Endothelial cell of umbilical vein (primary cell): ENCODE measurements around the gene CDK15. TPM values are rescaled to one million over a fixed set of nuclear protein-coding genes. Genes with fewer than 3 reads are reported as not detected.

ENCODE experiments used
- BruUV-seq: library from RNA; stranded (reverse); fragments of 400-500 nt; replicated peaks from 2 replicates; lab custom pipeline; 2021; lab: Mats Ljungman, UMichigan
- CTCF ChIA-PET: fragments of 300-600, 350-600 bp; sonication (Branson Sonifier 250); formaldehyde crosslinking; loops from one replicate; lab custom pipeline; 2021; ENCODE audit warnings: antibody characterized with exemption, inconsistent platforms; lab: Charles Lee
- POLR2A ChIA-PET: fragments of 300-600, 350-600 bp; sonication (Branson Sonifier 250); formaldehyde crosslinking; loops from one replicate; lab custom pipeline; 2021; ENCODE audit warnings: antibody characterized with exemption, inconsistent platforms; lab: Charles Lee
- DNase-seq: peaks from one replicate; pipeline ENCODE4 v3.0.0-alpha.2; 2011; ENCODE audit warnings: low read depth, low spot score
- FAIRE-seq: peaks from 2 replicates; lab custom pipeline; 2011; peaks lifted over from hg19 to GRCh38; lab: Jason Lieb, UNC
- H2AFZ ChIP-seq: 2 replicates; pipeline ENCODE4 v1.6.0; 2012; ENCODE audit warnings: low read depth, low read length, control low read depth, inconsistent platforms
- H3K27ac ChIP-seq: 2 replicates; pipeline ENCODE4 v1.5.1; 2011; ENCODE audit warnings: low read depth, mild to moderate bottlenecking, control low read depth, low read length, moderate library complexity; ENCODE audit not compliant: insufficient read depth
- H3K27me3 ChIP-seq, 2 experiments: 2 replicates each; pipeline versions ENCODE4 v1.6.0 to v1.6.1; 2011; ENCODE audit warnings: low read length in 2 of 2, mixed read lengths in 1 of 2; ENCODE audit not compliant: control insufficient read depth in 2 of 2, insufficient read depth in 2 of 2
- H3K36me3 ChIP-seq, 2 experiments: 2 replicates in 1 of 2; 3 replicates in 1 of 2; pipeline ENCODE4 v1.5.1; 2011; ENCODE audit warnings: low read length in 2 of 2, mild to moderate bottlenecking in 1 of 2, moderate library complexity in 1 of 2; ENCODE audit not compliant: control insufficient read depth in 2 of 2, insufficient read depth in 2 of 2; ENCODE audit errors: extremely low read depth in 1 of 2
- H3K4me1 ChIP-seq: 3 replicates; pipeline ENCODE4 v1.5.1; 2011; ENCODE audit warnings: mild to moderate bottlenecking, low read length; ENCODE audit not compliant: control insufficient read depth, insufficient read depth; ENCODE audit errors: extremely low read depth
- H3K4me2 ChIP-seq: 2 replicates; pipeline ENCODE4 v1.6.1; 2011; ENCODE audit warnings: low read length, control low read depth, mixed read lengths; ENCODE audit not compliant: insufficient read depth
- H3K4me3 ChIP-seq, 3 experiments: fragments of 200-600 bp in 1 of 3; sonication (generic), shearing (Covaris generic) in 1 of 3; replicated peaks in 1 of 3; 2 replicates each; pipeline ENCODE4 v1.5.1; 2011 to 2016; ENCODE audit warnings: control low read depth in 3 of 3, low read length in 3 of 3, mild to moderate bottlenecking in 2 of 3, inconsistent platforms in 1 of 3, low read depth in 1 of 3, moderate library complexity in 1 of 3; ENCODE audit not compliant: insufficient read depth in 1 of 3
- H3K79me2 ChIP-seq: 2 replicates; pipeline ENCODE4 v1.6.0; 2012; ENCODE audit warnings: low read length, inconsistent platforms; ENCODE audit not compliant: control insufficient read depth, insufficient read depth
- H3K9ac ChIP-seq: replicated peaks from 2 replicates; pipeline ENCODE3; 2011; ENCODE audit warnings: low read length, control low read depth; ENCODE audit not compliant: insufficient read depth; ENCODE audit errors: extremely low read depth
- H3K9me1 ChIP-seq: replicated peaks from 3 replicates; pipeline ENCODE4 v1.6.0; 2011; ENCODE audit warnings: mild to moderate bottlenecking, low read length; ENCODE audit not compliant: control insufficient read depth, insufficient read depth; ENCODE audit errors: extremely low read depth
- H3K9me3 ChIP-seq: replicated peaks from 2 replicates; pipeline ENCODE4 v1.5.1; 2012; ENCODE audit warnings: low read length, inconsistent platforms; ENCODE audit not compliant: control insufficient read depth, insufficient read depth
- H4K20me1 ChIP-seq: replicated peaks from 2 replicates; pipeline ENCODE3; 2011; ENCODE audit warnings: mild to moderate bottlenecking, low read length; ENCODE audit not compliant: control insufficient read depth, insufficient read depth; ENCODE audit errors: extremely low read depth
- EZH2 ChIP-seq: IDR thresholded peaks from 2 replicates; pipeline ENCODE4 v1.6.1; 2012; ENCODE audit warnings: borderline replicate concordance, low read depth, mild to moderate bottlenecking, moderate library complexity, low read length, inconsistent platforms; ENCODE audit not compliant: severe bottlenecking
- FOS ChIP-seq: IDR thresholded peaks from 2 replicates; pipeline ENCODE4 v1.6.1; 2011; ENCODE audit warnings: mild to moderate bottlenecking, low read length, moderate library complexity, borderline replicate concordance; ENCODE audit not compliant: insufficient read depth
- GATA2 ChIP-seq: IDR thresholded peaks from 2 replicates; pipeline ENCODE4 v1.7.0; 2011; ENCODE audit warnings: low read depth, mild to moderate bottlenecking, moderate library complexity, mixed read lengths, low read length; ENCODE audit not compliant: insufficient read length, insufficient read depth
- JUN ChIP-seq: IDR thresholded peaks from 2 replicates; pipeline ENCODE4 v1.6.1; 2011; ENCODE audit warnings: borderline replicate concordance, low read depth; ENCODE audit not compliant: insufficient read length, insufficient read depth
- MYC ChIP-seq: IDR thresholded peaks from one replicate; pipeline ENCODE4 v1.6.1; 2011; ENCODE audit warnings: mild to moderate bottlenecking, low read depth, low read length
- POLR2A ChIP-seq: IDR thresholded peaks from 2 replicates; pipeline ENCODE4 v1.6.1; 2012; ENCODE audit warnings: low read depth, mild to moderate bottlenecking, control low read depth, low read length
- POLR2AphosphoS5 ChIP-seq: IDR thresholded peaks from 2 replicates; pipeline ENCODE4 v1.6.1; 2012; ENCODE audit warnings: low read depth, mild to moderate bottlenecking, control low read depth, low read length, moderate library complexity; ENCODE audit not compliant: insufficient read depth
- dilution Hi-C: fragments of 300-500 bp; cut with MboI; formaldehyde crosslinking; loops from one replicate; pipeline ENCODE4 v1.15.0; 2019; ENCODE audit warnings: low sequenced_read_pairs; ENCODE audit not compliant: extremely low pct_ligation_motif_present
- intact Hi-C: fragments of 100-400 bp; cut with micrococcal nuclease; formaldehyde crosslinking; loops from one replicate; pipeline ENCODE4 v1.10.0; 2022
- polyA plus RNA-seq, 4 experiments: library from polyadenylated mRNA; depleted of rRNA in 3 of 4; stranded (reverse) in 3 of 4; unstranded in 1 of 4; fragments of >200 nt; gene quantifications; 2 replicates each; pipeline versions ENCODE4 v1.2.1 to v1.2.3, GENCODE V29; 2011 to 2012; ENCODE audit warnings: missing spikeins in 1 of 4
- total RNA-seq: library from RNA; stranded (reverse); gene quantifications from 2 replicates; pipeline ENCODE4 v1.2.3, GENCODE V29; 2021
- TF ChIP-seq, protein P1 (sequence below), 2 donors: IDR thresholded peaks; 1 replicate in 1 of 2; 2 replicates in 1 of 2; pipeline ENCODE4 v1.5.1; 2011; ENCODE audit warnings: low read length in 2 of 2, mild to moderate bottlenecking in 2 of 2, moderate library complexity in 2 of 2, control low read depth in 1 of 2, inconsistent platforms in 1 of 2, low read depth in 1 of 2; ENCODE audit not compliant: insufficient read depth in 1 of 2; ENCODE audit errors: extremely low read depth in 1 of 2
- TF ChIP-seq, protein P2 (sequence below): IDR thresholded peaks from 2 replicates; pipeline ENCODE4 v1.6.1; 2011; ENCODE audit not compliant: insufficient read depth, insufficient read length

Gene CDK15
- total and polyA plus RNA-seq, 2 donors (not counting 3 experiments of a cell fraction or from before 2014, with no cell fraction given), result not detected

DNA sequence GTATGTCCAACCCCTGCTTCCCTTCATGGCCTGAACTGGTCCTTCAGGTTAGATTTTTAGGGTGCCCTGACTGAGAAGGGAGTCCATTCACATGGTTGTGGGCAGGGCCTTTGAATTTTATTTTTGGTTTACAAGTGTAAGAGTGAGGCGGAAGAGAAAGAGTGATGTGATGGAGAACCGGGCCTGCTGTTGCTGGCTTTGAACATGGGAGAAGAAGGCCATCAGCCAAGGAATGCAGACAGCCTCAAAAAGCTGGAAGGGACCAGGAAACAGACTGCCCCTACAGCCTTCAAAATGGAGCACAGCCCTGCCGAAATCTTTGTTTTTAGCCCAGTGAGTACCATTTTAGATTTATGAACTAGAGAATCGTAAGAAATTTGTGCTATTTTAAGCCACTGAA is 105.0 kb downstream of the CDK15 start:
- ChIA-PET CTCF (no interaction called here), POLR2A (no interaction called here)
- intact Hi-C loops (no loop called here), dilution Hi-C loops (no loop called here)
- no peaks in the 10 kb centered on the region for H4K20me1 ChIP-seq
- H3K9me1 ChIP-seq, result no peaks in the 10 kb centered on the region
- H3K79me2 ChIP-seq, result no peaks in the 10 kb centered on the region
- H3K36me3 ChIP-seq, result no peaks in the 10 kb centered on the region
- no peak for FAIRE-seq
- peaks cover 7 to 10% of the 10 kb centered on the region in 2 experiments for H3K27me3 ChIP-seq
- H3K27ac ChIP-seq, result no peak overlapping the region
- no TSS peak for BruUV-seq
- H2AFZ ChIP-seq, result no peak overlapping the region
- no peak for TF ChIP-seq EZH2
- no peak for TF ChIP-seq MYC
- TF ChIP-seq POLR2A, result no peak
- H3K9ac ChIP-seq, result no peak overlapping the region
- no peaks in the 10 kb centered on the region for H3K9me3 ChIP-seq
- DNase-seq, result no peak
- no peak overlapping the region for H3K4me2 ChIP-seq
- no peaks in the 10 kb centered on the region for H3K4me1 ChIP-seq
- no peak overlapping the region for H3K4me3 ChIP-seq

DNA sequence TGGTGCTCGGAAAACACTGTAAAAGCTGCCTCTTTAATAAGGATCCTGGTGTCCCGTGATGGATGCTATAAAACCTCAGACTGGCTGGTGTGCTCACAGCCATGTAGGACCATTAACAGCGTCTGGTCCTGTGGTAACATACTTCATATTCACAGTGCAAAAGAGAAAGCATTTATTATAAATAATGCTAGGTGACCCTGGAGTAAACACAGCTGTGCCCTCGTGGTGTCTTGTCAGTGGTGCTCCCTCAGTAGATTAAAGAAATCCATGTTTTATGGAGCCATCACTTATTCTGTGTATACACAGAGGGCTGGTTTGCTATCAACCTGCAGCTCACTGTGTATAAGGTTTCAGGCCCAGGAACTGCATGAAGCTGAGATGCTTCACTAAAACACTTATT is 106.9 kb downstream of the CDK15 start:
- CTCF ChIA-PET, result interaction anchor here (0.7 to 1.5 kb wide), 3 partner anchors 52 to 140 kb away, joined by 3 to 4 read pairs (median 3); no protein-coding TSS in a partner anchor
- Histone ChIP-seq H3K4me1 (no peaks in the 10 kb centered on the region), H3K27me3 (peaks cover 5 to 12% of the 10 kb centered on the region in 2 experiments), H2AFZ (no peak overlapping the region), H3K27ac (no peak overlapping the region), H3K36me3 (no peaks in the 10 kb centered on the region), H3K4me3 (no peak overlapping the region), H4K20me1 (no peaks in the 10 kb centered on the region), H3K79me2 (no peaks in the 10 kb centered on the region), H3K9me3 (no peaks in the 10 kb centered on the region), H3K9ac (no peak overlapping the region), H3K4me2 (no peak overlapping the region), H3K9me1 (no peaks in the 10 kb centered on the region)
- TF ChIP-seq POLR2A (no peak), JUN (no peak), MYC (no peak), GATA2 (no peak), POLR2AphosphoS5 (no peak), FOS (no peak), EZH2 (no peak)
- TF ChIP-seq, protein P1, sequence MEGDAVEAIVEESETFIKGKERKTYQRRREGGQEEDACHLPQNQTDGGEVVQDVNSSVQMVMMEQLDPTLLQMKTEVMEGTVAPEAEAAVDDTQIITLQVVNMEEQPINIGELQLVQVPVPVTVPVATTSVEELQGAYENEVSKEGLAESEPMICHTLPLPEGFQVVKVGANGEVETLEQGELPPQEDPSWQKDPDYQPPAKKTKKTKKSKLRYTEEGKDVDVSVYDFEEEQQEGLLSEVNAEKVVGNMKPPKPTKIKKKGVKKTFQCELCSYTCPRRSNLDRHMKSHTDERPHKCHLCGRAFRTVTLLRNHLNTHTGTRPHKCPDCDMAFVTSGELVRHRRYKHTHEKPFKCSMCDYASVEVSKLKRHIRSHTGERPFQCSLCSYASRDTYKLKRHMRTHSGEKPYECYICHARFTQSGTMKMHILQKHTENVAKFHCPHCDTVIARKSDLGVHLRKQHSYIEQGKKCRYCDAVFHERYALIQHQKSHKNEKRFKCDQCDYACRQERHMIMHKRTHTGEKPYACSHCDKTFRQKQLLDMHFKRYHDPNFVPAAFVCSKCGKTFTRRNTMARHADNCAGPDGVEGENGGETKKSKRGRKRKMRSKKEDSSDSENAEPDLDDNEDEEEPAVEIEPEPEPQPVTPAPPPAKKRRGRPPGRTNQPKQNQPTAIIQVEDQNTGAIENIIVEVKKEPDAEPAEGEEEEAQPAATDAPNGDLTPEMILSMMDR (IDR thresholded peaks at IDR 0.05; ENCODE audit: extremely low read depth in 1 of 2, insufficient read depth in 1 of 2, low read depth in 1 of 2, low read length in 2 of 2), result no peak
- TF ChIP-seq, protein P2, sequence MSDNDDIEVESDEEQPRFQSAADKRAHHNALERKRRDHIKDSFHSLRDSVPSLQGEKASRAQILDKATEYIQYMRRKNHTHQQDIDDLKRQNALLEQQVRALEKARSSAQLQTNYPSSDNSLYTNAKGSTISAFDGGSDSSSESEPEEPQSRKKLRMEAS, result no peak
- dilution Hi-C loops (no loop called here), intact Hi-C loops (no loop called here)
- POLR2A ChIA-PET, result no interaction called here
- no peak for FAIRE-seq
- DNase-seq, result no peak
- no TSS peak for BruUV-seq
